GM19324 (cell line): ENCODE data around the gene ACSL3.

ENCODE experiments used
- ATAC-seq: cut with Tn5 transposase; IDR thresholded peaks from one replicate; pipeline ENCODE4 v1.9.1; 2021; ENCODE audit warnings: mild to moderate bottlenecking, moderate library complexity; ENCODE audit not compliant: unreplicated experiment, low FRiP score

The ACSL3 gene

DNA sequence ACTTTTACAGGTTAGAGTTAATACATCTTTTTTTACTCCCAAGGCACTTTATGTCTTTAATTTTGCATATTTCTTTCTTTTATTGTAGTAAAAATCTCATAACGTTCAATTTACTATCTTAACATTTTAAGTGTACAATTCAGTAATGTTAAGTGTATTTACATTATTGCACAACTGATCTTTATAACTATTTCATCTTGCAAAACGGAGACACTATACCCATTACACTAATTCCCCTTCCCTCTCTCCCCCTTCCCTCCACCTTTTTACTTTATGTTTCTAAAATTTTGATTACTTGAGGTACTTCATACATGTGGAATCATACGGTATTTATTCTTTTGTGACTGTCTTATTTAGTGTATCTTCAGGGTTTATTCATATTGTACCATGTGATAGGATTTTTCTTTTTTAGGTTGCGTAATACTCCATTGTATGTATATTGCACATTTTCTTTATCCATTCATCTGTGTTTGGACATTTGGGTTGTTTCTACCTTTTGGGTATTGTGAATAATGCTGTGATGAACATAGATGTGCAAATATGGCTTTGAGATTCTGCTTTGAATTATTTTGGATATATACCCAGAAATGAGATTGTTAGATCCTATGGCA lies 75.0 kb downstream of the ACSL3 start:
- ATAC-seq: no peak

DNA sequence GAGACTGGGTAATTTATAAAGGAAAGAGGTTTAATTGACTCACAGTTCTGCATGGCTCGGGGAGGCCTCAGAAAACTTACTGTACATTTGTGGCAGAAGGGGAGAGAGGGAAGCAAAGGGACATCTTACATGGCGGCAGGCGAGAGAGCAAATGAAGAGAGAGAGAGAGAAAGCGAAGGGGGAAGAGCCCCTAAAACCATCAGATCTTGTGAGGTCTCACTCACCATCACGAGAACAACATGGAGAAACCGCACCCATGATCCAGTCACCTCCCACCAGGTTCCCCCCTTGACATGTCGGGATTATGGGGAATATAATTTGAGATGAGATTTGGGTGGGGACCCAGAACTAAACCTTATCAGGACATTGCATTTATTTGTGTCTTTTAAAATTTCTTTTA lies 75.9 kb downstream of the ACSL3 start:
- no peak for ATAC-seq

- ATAC-seq: no peak
Measured at GRCh38 chr2:222938327-222938726, 77.5 kb downstream of the ACSL3 start.

GRCh38 chr2:222939208-222939856 lies 78.5 kb downstream of the ACSL3 start:
- ATAC-seq: peak; percentile 81

- ATAC-seq: no peak
Measured at GRCh38 chr2:222939979-222940378, 79.1 kb downstream of the ACSL3 start.

DNA sequence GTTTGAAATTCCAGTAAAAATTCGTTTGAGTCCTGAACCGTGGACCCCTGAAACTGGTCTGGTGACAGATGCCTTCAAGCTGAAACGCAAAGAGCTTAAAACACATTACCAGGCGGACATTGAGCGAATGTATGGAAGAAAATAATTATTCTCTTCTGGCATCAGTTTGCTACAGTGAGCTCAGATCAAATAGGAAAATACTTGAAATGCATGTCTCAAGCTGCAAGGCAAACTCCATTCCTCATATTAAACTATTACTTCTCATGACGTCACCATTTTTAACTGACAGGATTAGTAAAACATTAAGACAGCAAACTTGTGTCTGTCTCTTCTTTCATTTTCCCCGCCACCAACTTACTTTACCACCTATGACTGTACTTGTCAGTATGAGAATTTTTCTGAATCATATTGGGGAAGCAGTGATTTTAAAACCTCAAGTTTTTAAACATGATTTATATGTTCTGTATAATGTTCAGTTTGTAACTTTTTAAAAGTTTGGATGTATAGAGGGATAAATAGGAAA lies 80.7 kb downstream of the ACSL3 start:
- ATAC-seq: no peak

- ATAC-seq: no peak
Measured at GRCh38 chr2:222942561-222942960, 81.7 kb downstream of the ACSL3 start.

DNA sequence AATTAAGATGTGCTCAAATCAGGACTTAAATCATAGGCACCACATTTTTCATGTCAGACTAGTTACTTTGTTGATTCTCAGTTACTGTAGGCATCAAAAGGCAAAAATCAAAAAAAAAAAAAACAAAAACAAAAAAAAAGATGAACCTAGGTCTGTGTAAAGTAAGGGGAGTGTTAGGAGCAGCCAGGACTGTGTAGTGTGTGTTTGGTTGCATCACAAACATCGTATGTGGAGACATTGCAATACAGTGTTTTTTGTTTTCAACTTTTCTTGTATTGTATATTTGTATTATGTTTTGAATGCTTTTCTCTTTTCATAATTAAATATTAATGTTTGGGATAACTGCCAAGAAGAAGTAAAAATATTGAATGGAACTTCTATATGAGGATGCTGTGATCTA lies 82.1 kb downstream of the ACSL3 start:
- ATAC-seq: no peak

DNA sequence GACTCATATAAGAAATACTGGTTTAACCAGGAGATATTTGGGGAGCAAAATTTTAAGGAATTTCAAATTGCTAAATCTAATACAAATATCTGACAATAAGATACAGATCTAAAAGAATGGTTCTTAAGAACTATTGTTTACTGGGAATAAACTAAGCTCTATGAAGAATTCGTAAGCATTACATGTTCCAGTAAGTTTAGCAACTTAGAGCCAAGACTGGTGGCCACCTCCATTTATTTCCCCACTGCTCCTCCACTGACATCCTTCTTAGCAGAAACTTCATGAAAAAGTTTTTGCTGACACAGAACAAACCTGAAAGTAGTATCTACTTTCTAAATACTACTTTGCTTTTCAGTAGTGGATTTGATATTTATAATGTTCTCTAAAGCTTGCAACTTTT lies 83.0 kb downstream of the ACSL3 start:
- no peak for ATAC-seq

- ATAC-seq: no peak
Measured at GRCh38 chr2:222944552-222944951, 83.7 kb downstream of the ACSL3 start.

DNA sequence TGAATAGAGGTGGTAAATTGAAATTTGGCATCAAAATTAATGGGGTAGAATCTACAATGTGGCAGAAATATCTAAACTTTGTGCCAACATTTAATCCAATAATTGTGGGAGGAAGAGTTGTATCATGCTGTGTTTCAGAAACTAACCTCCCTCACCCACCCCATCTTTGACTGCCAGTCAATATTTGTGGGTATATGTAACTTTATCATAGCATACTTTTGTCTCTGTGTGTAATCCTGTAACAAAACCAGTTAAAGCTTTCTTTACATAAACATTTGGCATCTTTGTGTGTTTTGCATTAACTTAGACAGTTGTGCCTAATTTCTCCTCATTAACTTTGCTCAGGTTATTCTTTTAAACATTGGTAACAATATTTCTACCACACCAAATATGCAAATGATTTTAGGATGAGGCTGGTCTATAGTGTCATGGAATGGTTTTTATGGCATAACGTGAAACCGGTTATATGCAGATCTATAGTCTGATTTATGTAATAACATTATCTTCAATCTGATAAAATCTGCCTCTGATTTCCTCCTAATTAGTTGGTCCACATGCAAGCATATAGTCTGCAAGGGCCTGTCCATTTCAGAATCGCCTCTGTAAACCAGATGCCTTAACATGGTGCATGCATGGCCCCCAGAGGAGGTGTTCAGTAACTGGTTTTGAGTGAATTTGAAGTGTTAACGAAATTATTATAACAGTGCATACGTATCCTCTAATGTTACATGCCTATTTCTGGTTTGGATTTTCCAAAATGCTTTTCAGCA lies 84.3 kb downstream of the ACSL3 start:
- ATAC-seq: no peak

DNA sequence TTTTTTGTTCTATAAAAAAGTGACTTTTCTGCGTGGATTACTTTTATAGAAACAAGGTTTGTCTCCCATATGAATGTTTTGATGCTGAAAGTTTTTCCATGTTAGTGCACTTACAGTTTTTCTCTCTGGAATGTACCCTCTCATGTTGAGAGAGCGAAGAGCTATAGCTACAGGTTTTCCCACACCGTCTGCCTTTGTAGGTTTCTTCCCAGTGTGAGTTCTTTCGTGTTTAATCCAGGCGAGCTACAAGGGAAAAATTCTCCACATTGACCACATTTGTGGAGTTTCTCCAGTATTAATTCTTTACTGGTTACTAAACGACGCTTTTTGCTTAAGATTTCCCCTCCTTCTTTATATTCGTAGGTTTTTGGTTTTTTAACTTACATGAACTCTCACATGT lies 85.1 kb downstream of the ACSL3 start:
- no peak for ATAC-seq

DNA sequence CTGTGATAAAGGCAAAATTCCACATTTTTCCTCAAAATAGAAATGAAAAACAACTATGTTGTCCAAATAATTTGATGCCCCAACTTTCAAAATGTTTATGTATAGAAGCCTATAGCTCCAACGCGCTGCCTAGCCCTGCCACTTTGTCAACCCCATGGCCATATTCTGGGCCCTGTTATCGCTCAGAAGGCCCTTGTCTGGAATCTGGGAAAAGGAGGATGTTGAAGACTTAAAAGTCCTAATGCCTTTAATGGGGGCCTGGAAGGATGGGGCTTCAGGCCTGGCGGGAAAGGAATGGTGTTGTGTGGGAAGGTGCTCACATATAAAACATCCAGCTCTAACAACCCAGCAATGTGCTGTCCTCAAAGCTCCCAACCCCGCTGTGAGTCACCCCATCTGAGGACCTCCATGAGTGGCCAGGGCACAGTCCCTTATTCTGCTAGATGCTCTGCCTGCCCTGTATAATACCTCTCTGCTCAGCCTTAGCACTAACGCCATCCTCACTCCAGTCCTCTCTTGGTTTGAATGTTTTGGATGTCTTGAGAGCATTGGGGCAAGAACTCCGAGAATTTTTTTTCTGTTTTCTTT lies 86.0 kb downstream of the ACSL3 start:
- ATAC-seq: no peak

- ATAC-seq: no peak
Measured at GRCh38 chr2:222949073-222949472, 88.2 kb downstream of the ACSL3 start.

- ATAC-seq: no peak
Measured at GRCh38 chr2:222949690-222950323, 89.0 kb downstream of the ACSL3 start.

DNA sequence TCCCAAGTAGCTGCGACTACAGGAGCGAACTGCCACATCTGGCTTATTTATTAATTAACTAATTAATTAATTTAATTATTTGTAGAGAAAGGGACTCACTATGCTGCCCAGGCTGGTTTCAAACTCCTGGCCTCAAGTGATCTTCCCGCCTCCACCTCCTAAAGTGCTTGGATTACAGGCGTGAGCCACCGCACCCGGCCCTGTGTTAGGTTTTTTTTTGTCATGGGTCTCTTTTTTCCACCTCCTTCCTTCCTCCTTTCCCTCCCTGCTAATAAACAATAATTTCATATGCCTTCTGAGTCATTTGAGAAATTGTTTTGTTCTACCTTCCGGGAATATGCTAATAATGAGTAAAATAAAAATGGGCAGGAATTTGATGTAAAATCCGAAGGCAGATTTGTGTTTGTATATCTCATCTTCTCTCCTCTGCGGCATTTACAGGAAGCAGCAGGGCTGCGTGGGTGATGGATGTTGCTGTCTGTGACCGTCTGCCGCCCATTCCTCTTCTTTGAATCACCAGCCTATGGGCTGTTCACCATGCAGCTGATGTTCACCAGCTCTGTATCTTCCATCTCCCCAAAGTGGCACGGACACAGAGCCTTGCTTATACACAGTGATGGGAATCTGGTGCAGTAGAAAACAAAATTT lies 89.9 kb downstream of the ACSL3 start:
- no peak for ATAC-seq

DNA sequence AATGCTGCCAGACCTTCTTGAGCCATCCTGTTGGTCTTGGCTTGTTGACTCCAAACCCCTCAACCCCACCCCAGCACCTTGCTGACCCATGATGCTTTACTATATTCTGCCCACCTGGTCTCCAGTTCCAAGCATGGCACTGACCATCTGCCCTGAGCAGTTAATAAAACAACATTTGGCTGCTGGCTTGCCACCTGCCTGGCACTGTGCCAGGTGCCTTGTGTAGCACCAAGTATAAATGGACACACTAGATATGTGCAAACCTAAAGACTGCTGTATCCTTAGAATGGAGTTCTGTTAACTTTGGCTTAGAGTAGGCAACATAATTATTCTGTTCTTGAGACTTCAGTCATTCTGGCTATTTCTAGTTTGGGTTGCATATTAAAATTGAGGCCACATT lies 91.4 kb downstream of the ACSL3 start:
- no peak for ATAC-seq

DNA sequence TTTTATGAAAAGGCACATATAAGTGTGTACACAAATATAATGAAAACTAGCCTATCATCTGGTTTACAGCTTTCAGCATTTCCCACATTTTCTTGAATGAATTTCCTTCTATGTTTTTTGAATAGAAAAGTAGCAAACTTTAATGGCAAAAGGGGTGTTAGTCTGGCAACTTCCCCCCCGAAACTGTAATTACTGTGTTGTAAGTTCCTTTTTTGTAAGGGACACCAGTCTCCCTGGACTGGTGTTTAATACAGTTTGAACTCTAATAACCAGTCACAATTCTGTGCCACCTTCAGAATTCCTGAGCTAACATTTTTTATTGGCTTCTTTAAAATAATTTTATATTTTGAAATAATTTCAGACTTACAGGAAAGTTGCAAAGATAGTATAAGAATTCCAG lies 94.2 kb downstream of the ACSL3 start:
- no peak for ATAC-seq

DNA sequence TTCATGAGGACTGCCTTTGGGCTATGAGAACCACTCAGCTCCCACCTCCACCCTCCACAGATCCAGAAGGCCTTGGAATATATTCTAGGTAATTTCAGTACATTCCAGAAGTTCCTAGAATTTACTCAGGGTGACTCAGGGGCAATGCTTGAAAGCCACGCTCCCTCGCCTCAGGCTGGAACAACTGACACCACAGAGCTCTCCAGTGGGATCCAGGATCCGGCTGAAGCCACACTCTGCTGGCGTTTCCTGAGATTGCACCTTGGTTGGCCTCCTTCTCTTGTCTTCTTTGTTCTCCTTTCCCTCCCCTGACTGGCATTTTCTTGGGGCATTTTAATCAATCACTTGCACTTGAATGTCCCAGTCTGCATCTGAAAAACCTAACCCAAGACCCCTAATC lies 98.5 kb downstream of the ACSL3 start:
- ATAC-seq: no peak

DNA sequence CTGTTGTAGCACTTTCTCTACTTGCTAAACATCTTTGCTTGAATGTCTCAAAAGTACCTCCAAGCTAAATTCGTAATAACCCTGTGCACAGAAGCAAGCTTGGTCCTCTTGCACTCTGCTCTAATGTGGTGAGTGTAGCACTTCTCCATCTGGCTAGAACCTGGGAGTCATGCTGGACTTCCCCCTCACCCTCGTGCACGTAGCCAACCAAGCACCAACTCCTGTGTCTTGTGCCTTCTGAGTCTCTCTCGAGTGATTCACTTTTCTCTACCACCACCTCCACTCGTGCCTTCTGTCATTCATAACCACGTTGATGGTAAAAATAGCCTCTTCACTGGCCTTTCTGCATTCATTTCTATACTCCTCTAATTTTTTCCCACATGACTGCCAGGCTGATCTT lies 99.3 kb downstream of the ACSL3 start:
- no peak for ATAC-seq
